Measurements from ENCODE around the gene DIP2C. TPM values are rescaled to one million over a fixed set of nuclear protein-coding genes. Genes with fewer than 3 reads are reported as not detected.
A peak's percentile ranks its signal among the peaks of the same experiment; 100 is the strongest.

The DIP2C gene
- total RNA-seq, 4 donors from 2014 or later: 10.5 to 40.5 (median 19.5) TPM

- Histone ChIP-seq H3K27ac (peak overlapping the region; percentile 71 to 72), H3K9me3 (no peaks in the 10 kb centered on the region), H3K36me3 (no peaks in the 10 kb centered on the region), H3K4me1 (peaks cover 0 to 11% of the 10 kb centered on the region in 2 donors), H3K27me3 (no peaks in the 10 kb centered on the region), H3K4me3 (no peak overlapping the region)
- DNase-seq: peak; percentile 15 to 62
- TF ChIP-seq CTCF (IDR thresholded peaks at IDR 0.05) (no peak), POLR2A (IDR thresholded peaks at IDR 0.05) (no peak)
- intact Hi-C loops (cut with DNase I; ENCODE audit: low total_unique reads): no loop called here
Measured at GRCh38 chr10:490891-491571, 198.4 kb downstream of the DIP2C start.

- Histone ChIP-seq H3K36me3 (no peaks in the 10 kb centered on the region), H3K4me1 (peaks cover 0 to 11% of the 10 kb centered on the region in 2 donors), H3K27ac (peak overlapping the region; percentile 71 to 72), H3K27me3 (no peaks in the 10 kb centered on the region), H3K4me3 (no peak overlapping the region), H3K9me3 (no peaks in the 10 kb centered on the region)
- peak; percentile 80 to 87 for DNase-seq
- intact Hi-C loops (cut with DNase I; ENCODE audit: low total_unique reads): no loop called here
- TF ChIP-seq POLR2A (IDR thresholded peaks at IDR 0.05): no peak
- no peak for TF ChIP-seq CTCF (IDR thresholded peaks at IDR 0.05)
Measured at GRCh38 chr10:490256-490655, 199.2 kb downstream of the DIP2C start.

DNA sequence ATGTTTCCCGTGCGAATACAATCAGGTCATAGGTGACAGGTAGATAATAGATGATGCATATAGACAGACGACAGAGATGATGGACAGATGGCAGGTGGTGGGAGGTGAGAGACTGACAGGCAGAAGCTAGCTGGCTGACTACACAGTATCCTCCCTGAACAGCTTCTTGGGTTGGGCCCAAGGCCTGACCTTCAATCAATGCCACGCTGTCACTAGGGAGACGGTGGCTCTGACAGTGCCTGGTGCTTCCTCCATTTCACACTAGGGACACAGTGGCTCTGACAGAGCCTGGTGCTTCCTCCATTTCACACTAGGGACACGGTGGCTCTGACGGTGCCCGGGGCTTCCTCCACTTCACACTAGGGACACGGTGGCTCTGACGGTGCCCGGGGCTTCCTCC is 200.1 kb downstream of the DIP2C start:
- peaks cover 0 to 11% of the 10 kb centered on the region in 2 donors for H3K4me1 ChIP-seq
- H3K36me3 ChIP-seq: no peaks in the 10 kb centered on the region
- TF ChIP-seq CTCF (IDR thresholded peaks at IDR 0.05) (no peak), POLR2A (IDR thresholded peaks at IDR 0.05) (no peak)
- no peak overlapping the region for H3K27ac ChIP-seq
- no peak overlapping the region for H3K4me3 ChIP-seq
- H3K9me3 ChIP-seq: no peaks in the 10 kb centered on the region
- intact Hi-C loops (cut with DNase I; ENCODE audit: low total_unique reads): no loop called here
- no peaks in the 10 kb centered on the region for H3K27me3 ChIP-seq
- DNase-seq: peak in 1 of 2 donors; percentile 6

DNA sequence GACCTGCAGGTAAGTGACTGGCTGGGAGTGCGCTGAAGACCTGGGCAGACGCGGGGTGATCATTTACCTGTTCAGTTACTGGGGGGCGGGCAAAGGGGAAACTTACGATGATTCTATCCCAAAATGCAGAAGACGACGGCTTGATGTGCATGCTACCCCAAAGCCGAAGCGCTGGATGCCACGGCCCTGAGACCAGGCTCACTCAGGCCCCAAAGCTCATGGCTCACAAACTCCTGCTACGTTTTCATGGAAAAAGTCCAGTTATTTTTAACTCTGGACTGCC is 200.6 kb downstream of the DIP2C start:
- H3K4me1 ChIP-seq: peaks cover 0 to 11% of the 10 kb centered on the region in 2 donors
- no peaks in the 10 kb centered on the region for H3K9me3 ChIP-seq
- intact Hi-C loops (cut with DNase I; ENCODE audit: low total_unique reads): no loop called here
- H3K27me3 ChIP-seq: no peaks in the 10 kb centered on the region
- no peak for DNase-seq
- H3K36me3 ChIP-seq: no peaks in the 10 kb centered on the region
- TF ChIP-seq CTCF (IDR thresholded peaks at IDR 0.05) (no peak), POLR2A (IDR thresholded peaks at IDR 0.05) (no peak)
- H3K4me3 ChIP-seq: no peak overlapping the region
- no peak overlapping the region for H3K27ac ChIP-seq

DNA sequence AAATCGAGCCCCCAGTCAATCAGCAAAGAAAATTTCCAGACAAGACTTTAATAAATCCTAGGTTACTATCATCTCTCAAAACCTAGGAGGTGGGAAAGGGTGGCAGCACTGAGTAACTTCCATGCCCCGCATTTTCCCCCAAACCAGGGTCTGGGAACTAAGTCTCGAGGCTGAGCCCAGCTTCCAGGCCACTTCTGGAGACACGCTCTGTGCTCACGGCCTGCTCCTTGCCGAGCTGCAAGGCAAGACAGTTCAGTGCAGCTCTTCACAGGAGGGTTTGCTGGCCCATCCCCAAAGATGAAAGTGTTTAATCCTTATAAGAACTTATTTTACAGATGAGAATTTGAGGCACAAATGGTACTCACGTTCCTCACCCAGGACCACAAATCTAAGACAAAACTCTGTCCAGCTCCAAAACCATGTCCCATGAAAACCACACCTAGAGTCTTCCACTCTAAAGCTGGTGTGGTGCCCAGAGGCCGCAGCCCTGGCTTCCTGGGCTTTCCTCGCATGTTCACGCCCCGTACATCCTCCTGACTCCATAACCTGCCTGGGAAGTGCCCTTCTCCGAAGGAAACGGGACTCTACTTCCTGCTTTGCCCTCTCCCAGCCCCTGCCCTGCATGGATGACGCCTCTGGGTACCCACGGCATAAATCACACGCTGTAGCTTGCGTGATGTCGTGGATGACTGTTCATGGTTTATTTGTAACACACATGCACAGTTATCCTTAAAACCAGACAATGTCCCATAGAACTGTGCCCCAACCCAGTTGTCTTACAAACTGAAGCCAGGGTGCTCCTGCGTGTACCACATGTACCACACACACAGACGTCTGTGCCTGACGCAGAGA is 201.2 kb downstream of the DIP2C start:
- Histone ChIP-seq H3K4me1 (peaks cover 0 to 11% of the 10 kb centered on the region in 2 donors), H3K27ac (no peak overlapping the region), H3K27me3 (no peaks in the 10 kb centered on the region), H3K4me3 (no peak overlapping the region), H3K9me3 (no peaks in the 10 kb centered on the region), H3K36me3 (no peaks in the 10 kb centered on the region)
- DNase-seq: peak in 1 of 2 donors; percentile 9
- no peak for TF ChIP-seq POLR2A (IDR thresholded peaks at IDR 0.05)
- TF ChIP-seq CTCF (IDR thresholded peaks at IDR 0.05): no peak
- intact Hi-C loops (cut with DNase I; ENCODE audit: low total_unique reads): no loop called here
